Measurements from ENCODE around the gene OSBPL6. TPM values are rescaled to one million over a fixed set of nuclear protein-coding genes. Genes with fewer than 3 reads are reported as not detected.
A peak's percentile ranks its signal among the peaks of the same experiment; 100 is the strongest.

OSBPL6 gene
- total RNA-seq, 6 experiments from 2014 or later, result 2.4 to 7.5 (median 3.3) TPM

DNA sequence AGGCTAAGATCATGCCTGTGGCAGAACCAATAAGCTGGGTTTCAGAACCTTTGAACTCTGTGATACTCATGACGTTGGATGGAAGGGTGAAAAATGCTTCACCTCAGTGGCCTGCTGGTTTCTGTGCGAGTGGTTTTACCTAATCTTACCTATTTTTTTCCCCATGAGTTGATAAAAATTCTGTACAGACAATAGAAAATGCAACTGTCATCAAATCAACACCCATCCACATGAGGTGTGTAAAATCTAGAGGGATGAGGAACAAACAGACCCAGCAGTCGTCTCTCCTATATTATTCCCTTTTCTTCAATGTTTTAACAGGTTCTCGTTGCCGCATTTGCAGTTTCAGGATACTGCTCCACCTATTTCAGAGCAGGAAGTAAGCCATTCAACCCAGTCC is 189.4 kb downstream of the OSBPL6 start:
- Mint-ChIP-seq H3K9me3 (no peaks in the 10 kb centered on the region), H3K27ac (no peak overlapping the region), H3K36me3 (ENCODE audit: low read depth) (peaks cover 5% of the 10 kb centered on the region; the same call in 1 of the 2 replicates), H3K4me3 (no peak overlapping the region), H3K4me1 (ENCODE audit: low read depth) (peaks cover 21% of the 10 kb centered on the region), H3K27me3 (ENCODE audit: insufficient read depth) (no peaks in the 10 kb centered on the region; the same call in 1 of the 2 replicates)
- no peak for DNase-seq
- TF ChIP-seq, protein P1, sequence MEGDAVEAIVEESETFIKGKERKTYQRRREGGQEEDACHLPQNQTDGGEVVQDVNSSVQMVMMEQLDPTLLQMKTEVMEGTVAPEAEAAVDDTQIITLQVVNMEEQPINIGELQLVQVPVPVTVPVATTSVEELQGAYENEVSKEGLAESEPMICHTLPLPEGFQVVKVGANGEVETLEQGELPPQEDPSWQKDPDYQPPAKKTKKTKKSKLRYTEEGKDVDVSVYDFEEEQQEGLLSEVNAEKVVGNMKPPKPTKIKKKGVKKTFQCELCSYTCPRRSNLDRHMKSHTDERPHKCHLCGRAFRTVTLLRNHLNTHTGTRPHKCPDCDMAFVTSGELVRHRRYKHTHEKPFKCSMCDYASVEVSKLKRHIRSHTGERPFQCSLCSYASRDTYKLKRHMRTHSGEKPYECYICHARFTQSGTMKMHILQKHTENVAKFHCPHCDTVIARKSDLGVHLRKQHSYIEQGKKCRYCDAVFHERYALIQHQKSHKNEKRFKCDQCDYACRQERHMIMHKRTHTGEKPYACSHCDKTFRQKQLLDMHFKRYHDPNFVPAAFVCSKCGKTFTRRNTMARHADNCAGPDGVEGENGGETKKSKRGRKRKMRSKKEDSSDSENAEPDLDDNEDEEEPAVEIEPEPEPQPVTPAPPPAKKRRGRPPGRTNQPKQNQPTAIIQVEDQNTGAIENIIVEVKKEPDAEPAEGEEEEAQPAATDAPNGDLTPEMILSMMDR (IDR thresholded peaks at IDR 0.05), result no peak

- Mint-ChIP-seq H3K4me3 (no peak overlapping the region), H3K9me3 (no peaks in the 10 kb centered on the region), H3K27me3 (ENCODE audit: insufficient read depth) (no peaks in the 10 kb centered on the region; the same call in 1 of the 2 replicates), H3K4me1 (ENCODE audit: low read depth) (peaks cover 21% of the 10 kb centered on the region), H3K36me3 (ENCODE audit: low read depth) (peaks cover 5% of the 10 kb centered on the region; the same call in 1 of the 2 replicates), H3K27ac (no peak overlapping the region)
- TF ChIP-seq, protein P1 (IDR thresholded peaks at IDR 0.05), result no peak
- no peak for DNase-seq
Observed at GRCh38 chr2:178385595-178386148, 191.4 kb downstream of the OSBPL6 start.

- TF ChIP-seq, protein P1 (IDR thresholded peaks at IDR 0.05), result no peak
- Mint-ChIP-seq H3K4me3 (no peak overlapping the region), H3K27me3 (ENCODE audit: insufficient read depth) (no peaks in the 10 kb centered on the region; the same call in 1 of the 2 replicates), H3K27ac (peak overlapping the region; percentile 4; the same call in 1 of the 2 replicates), H3K36me3 (ENCODE audit: low read depth) (peaks cover 5% of the 10 kb centered on the region; the same call in 1 of the 2 replicates), H3K4me1 (ENCODE audit: low read depth) (peaks cover 18% of the 10 kb centered on the region), H3K9me3 (no peaks in the 10 kb centered on the region)
- DNase-seq, result no peak
Observed at GRCh38 chr2:178386986-178387597, 192.8 kb downstream of the OSBPL6 start.

DNA sequence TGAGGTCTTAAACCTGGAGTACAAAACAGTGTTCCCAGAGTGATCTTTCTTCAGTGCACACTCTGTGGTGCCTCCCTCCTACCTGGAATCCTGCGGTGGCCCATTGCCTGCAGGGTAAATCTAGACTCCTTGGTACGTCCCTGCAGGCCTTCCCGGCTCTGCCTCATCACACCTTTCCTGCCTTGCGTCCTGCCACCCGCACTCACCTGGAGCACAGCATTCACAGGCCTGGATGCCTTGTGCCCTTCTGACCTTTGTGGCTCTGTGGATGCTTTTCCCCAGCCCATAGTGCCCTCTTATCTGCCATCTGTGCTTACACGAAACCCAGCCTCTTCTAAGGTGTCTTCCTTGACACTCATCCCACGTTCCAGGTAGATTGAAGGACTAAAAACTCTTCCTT is 194.0 kb downstream of the OSBPL6 start:
- TF ChIP-seq, protein P1 (IDR thresholded peaks at IDR 0.05), result no peak
- H3K4me3 Mint-ChIP-seq, result no peak overlapping the region
- peaks cover 5% of the 10 kb centered on the region; the same call in 1 of the 2 replicates for H3K36me3 Mint-ChIP-seq (ENCODE audit: low read depth)
- DNase-seq, result no peak
- H3K4me1 Mint-ChIP-seq (ENCODE audit: low read depth), result peaks cover 24% of the 10 kb centered on the region
- no peaks in the 10 kb centered on the region; the same call in 1 of the 2 replicates for H3K27me3 Mint-ChIP-seq (ENCODE audit: insufficient read depth)
- no peaks in the 10 kb centered on the region for H3K9me3 Mint-ChIP-seq
- H3K27ac Mint-ChIP-seq, result no peak overlapping the region

DNA sequence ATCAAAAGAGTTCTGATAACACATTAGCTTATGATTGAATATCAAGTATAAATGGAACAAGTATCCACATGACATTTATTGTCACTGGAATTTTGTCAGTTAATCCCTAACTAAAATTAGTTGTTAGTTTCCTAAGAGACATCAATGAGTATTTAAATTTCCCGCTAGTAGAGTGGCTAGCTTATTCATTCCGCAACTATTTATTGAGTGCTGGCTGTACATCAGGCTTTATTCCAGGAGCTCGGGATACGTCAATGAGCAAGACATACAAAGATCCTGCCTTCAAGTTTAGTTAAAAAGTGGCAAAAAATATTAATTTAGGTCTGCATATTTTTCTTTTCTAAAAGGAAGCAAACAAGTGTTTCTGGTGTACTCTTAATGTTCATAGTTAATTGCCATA is 197.4 kb downstream of the OSBPL6 start:
- Mint-ChIP-seq H3K4me3 (no peak overlapping the region), H3K27ac (no peak overlapping the region), H3K4me1 (ENCODE audit: low read depth) (peaks cover 27% of the 10 kb centered on the region), H3K36me3 (ENCODE audit: low read depth) (peaks cover 5% of the 10 kb centered on the region; the same call in 1 of the 2 replicates), H3K27me3 (ENCODE audit: insufficient read depth) (peaks cover 1% of the 10 kb centered on the region; the same call in 1 of the 2 replicates), H3K9me3 (no peaks in the 10 kb centered on the region)
- DNase-seq, result no peak
- TF ChIP-seq, protein P1 (IDR thresholded peaks at IDR 0.05), result no peak
